Amygdala (tissue), 56 donors: Measurements from ENCODE around the gene BRME1.
"Not testable (repeated sequence)": the region's sequence is repeated elsewhere in the genome, so short reads cannot be mapped to it uniquely, and the experiment has no call there.

Experiments
- DNase-seq, 56 donors: peaks; one replicate each; lab custom pipeline; 2025; lab: John Stamatoyannopoulos, UW

BRME1 gene

GRCh38 chr19:13870873-13871272 lies 35.0 kb downstream of the BRME1 start:
- DNase-seq, result no peak

GRCh38 chr19:13869281-13869680 lies 36.6 kb downstream of the BRME1 start:
- no peak for DNase-seq

DNA sequence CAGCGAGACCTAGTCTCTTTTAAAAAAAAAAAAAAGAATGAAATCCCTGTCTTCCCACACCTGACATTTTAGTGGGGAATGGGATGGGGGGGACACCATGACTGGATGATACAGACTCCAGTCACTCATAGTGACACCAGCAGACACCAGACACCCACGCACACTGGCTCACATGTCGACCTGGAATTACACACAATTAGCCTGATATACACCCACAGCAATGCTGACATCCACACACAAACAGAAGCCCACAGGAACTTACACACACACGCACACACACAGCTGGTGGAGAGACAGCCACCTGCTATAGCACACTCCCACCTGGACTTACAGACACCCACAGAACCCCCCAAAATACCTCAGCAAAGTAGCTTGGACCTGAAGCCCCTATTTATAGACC lies 37.3 kb downstream of the BRME1 start:
- peak in 1 of 56 donors; percentile 12 for DNase-seq

DNA sequence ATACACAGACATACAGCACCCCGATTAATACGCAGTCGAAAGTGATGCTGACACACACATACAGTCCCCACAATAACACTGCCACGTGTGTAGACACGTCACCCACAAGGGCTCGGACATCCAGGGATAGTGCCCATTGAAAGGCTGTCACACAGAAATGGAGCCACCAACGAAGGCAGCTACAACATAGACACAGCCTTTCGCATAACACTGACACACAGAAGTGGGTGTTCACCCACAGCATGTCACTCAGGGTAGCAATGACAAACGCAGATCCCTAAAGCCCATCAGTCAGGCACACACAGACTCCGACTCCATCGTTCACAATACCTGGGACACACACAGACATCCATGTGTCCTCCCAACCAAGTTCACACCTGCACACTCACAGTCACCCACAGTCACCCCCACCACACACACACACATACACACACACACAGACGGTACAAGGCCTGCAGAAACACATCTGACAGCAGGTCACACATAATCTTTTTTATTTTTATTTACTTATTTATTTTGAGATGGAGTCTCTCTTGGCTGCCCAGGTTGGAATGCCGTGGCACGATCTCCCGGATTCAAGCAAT lies 39.4 kb downstream of the BRME1 start:
- DNase-seq, result peak in 1 of 56 donors; percentile 37

- DNase-seq, result peak in 5 of 56 donors; percentile 13 to 42 (median 32)
These were observed 40.1 kb downstream of the BRME1 start for GRCh38 chr19:13865571-13866462.

- DNase-seq, result peak in 1 of 56 donors; percentile 17
These were observed 41.0 kb downstream of the BRME1 start for GRCh38 chr19:13864667-13865570.

- no peak for DNase-seq
These were observed 41.8 kb downstream of the BRME1 start for GRCh38 chr19:13864046-13864666.

DNA sequence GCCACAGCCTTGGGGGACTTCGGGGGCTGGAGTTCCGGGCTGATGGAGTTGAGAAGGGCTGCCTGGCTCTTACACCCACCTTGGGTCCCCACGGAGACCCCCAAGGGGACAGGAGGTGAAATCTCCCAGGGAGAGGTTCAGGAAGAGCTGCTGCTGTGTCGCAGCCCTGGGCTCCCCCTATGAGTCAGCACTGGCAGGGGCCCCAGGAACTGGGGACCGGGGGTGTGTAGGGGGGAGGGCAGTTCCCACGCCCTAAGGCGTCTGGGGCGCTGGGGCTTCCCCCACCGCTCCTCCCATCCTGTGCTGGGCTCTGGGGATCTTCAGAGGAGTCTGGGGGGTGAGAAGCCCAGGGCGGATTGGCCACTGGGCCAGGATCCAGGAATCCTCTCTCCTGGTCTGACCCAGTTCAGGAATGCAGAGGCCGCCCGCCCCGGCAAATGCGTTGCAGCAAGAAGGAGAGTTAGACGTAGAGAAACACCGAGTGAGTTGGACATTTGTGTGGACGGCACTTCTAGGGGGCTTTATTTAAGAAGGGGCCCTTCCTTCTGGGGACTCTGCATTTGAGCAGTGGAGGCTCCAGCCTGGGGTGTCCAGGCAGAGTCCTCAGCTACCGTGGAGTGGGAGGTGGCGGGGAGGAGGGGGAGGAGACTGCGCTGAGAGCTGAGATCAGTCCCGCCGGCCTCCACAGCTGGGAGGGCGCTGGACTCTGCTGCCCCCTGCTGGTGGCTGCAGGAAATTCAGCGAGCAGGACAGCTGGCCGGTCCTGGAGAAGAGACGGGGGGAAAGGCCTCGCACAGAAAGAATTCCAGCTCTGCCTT lies 44.0 kb downstream of the BRME1 start:
- peak; percentile 35 to 94 (median 84) for DNase-seq

DNA sequence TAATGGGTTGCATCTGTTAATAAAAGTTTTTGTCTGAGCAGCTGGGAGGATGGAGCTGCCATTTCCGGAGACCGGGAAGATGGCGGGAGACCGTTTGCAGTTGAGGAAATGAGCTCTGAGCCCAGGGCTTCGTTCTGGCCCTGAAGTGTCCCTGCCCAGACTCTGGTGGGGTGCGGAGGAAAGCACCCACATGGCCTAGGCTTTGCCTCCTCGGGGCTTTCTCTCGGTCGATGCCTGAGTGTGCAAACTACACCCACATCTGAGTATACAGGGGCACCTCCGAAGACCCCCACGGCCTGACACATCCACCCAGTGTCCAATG lies 44.6 kb downstream of the BRME1 start:
- peak in 1 of 56 donors; percentile 39 for DNase-seq

DNA sequence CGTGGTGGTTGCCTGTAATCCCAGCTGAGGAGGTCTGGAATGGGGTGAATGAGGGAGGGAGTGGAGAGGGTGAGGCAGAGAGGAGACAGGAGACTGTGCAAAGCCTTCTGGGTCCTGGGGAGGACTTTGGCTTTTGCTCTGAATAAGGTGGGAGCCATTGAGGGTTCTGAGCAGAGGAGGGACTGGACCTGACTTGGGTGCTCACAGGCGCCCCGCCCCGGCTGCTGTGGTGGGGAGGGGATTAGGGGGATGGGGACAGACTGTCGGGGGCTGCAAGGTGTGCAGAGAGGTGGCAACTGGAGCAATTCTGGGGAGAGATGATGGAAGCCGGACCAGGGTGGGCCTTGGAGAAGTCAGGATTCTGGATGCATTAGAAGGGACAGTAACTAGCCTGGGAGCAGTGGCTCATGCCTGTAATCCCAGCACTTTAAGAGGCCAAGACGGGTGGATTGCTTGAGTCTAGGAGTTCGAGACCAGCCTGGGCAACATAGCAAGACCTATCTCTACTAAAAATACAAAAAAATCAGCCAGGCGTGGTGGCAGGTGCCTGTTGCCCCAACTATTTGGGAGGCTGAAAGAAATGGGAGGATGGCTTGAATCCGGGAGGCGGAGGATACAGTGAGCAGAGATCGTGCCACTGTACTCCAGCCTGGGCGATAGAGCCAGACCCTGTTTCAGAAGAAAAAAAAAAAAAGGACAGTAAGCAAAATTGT lies 45.1 kb downstream of the BRME1 start:
- DNase-seq, result no peak

GRCh38 chr19:13859361-13859880 lies 46.5 kb downstream of the BRME1 start:
- DNase-seq, result no peak

GRCh38 chr19:13856497-13856896 lies 49.4 kb downstream of the BRME1 start:
- no peak for DNase-seq

- DNase-seq, result not testable (repeated sequence)
These were observed 53.7 kb downstream of the BRME1 start for GRCh38 chr19:13852171-13852707.

- not testable (repeated sequence) for DNase-seq
These were observed 54.2 kb downstream of the BRME1 start for GRCh38 chr19:13851734-13852114.

DNA sequence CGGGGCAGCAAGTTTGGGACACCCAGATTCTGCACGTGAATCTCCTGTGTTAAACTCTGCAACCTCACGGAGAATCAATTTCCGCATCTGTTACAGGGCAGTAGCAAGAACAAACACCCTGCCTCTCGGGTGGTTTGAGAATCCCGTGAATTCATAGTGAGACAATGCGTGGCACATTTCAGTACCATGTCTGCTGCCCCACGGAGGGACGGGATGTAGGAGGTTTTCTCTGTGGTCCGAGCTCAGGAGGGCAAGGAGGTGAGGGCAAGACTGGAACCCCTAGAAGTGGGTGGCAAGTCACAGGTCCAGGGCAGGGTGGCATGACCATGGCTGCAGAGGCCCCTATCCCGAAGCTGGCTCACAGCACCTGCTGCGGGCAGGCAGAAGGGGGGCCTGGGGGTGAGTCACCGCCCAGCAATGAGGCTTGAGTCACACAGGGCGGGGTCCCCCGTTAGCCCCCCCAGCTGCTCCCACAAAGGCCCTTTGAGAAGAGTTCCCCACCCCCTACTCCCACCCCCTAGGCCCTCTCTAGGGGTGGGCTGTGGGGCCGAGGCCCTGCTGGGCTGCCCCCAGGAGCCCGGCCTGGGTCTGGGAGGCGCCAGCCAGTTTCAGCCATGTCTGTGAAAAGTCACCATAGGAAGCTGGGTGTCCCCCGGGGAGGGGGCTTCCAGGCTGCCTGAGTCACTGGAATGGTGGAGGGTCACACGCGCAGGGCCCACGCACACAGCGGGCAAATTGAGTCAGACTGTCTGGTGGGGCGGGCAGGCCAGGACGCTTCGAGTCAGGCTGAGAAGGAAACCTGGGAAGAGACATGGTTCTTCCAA lies 54.8 kb downstream of the BRME1 start:
- DNase-seq, result peak in 42 of 56 donors; percentile 15 to 89 (median 54)

GRCh38 chr19:13849991-13850909 lies 55.7 kb downstream of the BRME1 start:
- DNase-seq, result peak in 46 of 56 donors; percentile 24 to 87 (median 60)
